ENCODE results near the gene LYPD3.

LYPD3 gene

DNA sequence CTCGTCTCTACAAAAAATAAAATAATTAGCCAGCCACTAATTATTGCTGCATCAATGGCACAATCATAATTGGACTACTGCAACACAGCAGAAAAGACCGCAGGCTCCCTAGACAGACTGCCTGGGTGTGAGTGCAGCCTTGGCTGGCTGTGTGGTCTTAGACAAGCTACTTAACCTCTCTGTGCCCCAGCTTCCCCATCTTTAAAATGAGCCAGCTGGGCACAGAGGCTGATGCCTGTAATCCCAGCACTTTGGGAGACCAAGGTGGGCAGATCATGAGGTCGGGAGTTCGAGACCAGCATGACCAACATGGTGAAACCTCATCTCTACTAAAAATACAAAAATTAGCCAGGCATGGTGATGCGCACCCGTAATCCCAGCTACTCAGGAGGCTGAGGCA, 31.7 kb downstream of the LYPD3 start:
- TF ChIP-seq, protein P1, sequence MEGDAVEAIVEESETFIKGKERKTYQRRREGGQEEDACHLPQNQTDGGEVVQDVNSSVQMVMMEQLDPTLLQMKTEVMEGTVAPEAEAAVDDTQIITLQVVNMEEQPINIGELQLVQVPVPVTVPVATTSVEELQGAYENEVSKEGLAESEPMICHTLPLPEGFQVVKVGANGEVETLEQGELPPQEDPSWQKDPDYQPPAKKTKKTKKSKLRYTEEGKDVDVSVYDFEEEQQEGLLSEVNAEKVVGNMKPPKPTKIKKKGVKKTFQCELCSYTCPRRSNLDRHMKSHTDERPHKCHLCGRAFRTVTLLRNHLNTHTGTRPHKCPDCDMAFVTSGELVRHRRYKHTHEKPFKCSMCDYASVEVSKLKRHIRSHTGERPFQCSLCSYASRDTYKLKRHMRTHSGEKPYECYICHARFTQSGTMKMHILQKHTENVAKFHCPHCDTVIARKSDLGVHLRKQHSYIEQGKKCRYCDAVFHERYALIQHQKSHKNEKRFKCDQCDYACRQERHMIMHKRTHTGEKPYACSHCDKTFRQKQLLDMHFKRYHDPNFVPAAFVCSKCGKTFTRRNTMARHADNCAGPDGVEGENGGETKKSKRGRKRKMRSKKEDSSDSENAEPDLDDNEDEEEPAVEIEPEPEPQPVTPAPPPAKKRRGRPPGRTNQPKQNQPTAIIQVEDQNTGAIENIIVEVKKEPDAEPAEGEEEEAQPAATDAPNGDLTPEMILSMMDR (conservative IDR thresholded peaks at IDR 0.05; ENCODE audit: low read depth) = no peak
- DNase-seq (ENCODE audit: low spot score) = no peak
- POLR2A ChIA-PET (ENCODE audit: low non-redundant PET) = no interaction called here
- H3K27ac ChIP-seq = no peak overlapping the region
- CTCF ChIA-PET = no interaction called here

DNA sequence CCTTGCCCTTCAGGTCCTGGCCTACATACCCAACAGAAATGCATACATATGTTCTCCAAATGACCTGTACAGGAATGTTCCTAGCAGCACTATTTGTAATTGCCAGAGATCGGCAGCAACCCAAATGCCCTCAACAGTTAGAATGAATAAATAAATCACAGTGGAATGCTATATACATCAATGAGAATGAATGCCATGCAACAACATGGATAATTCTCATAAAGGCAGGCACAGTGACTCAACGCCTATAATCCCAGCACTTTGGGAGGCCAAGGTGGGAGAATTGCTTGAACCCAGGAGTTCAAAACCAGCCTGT, 32.1 kb downstream of the LYPD3 start:
- ChIA-PET CTCF (interaction anchor here (0.6 to 1.5 kb wide), 7 partner anchors 9 to 95 kb away, joined by 3 to 11 read pairs (median 7); no protein-coding TSS in a partner anchor), POLR2A (ENCODE audit: low non-redundant PET) (no interaction called here)
- DNase-seq (ENCODE audit: low spot score) = no peak
- TF ChIP-seq, protein P1 (conservative IDR thresholded peaks at IDR 0.05; ENCODE audit: low read depth) = no peak
- no peak overlapping the region for H3K27ac ChIP-seq

DNA sequence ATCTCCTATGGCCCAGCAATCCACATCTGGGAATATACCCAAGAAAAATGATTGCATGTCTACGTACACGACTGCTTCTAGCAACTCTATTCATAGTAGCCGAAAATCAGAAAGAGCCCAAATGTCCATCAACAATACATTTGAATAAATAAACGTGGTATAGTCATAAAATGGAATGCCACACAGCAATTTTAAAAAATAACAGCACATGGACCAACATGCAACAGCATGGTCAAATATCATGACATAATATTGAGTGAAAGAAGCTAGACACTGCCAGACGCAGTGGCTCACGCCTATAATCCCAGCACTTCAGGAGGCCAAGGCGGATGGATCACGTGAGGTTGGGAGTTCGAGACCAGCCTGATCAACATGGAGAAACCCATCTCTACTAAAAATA, 34.4 kb downstream of the LYPD3 start:
- no peak for DNase-seq (ENCODE audit: low spot score)
- TF ChIP-seq, protein P1 (conservative IDR thresholded peaks at IDR 0.05; ENCODE audit: low read depth) = no peak
- ChIA-PET POLR2A (ENCODE audit: low non-redundant PET) (no interaction called here), CTCF (interaction anchor here (0.7 kb wide), 1 partner anchor 49 kb away, joined by 5 read pairs; no protein-coding TSS in a partner anchor)
- H3K27ac ChIP-seq = no peak overlapping the region

DNA sequence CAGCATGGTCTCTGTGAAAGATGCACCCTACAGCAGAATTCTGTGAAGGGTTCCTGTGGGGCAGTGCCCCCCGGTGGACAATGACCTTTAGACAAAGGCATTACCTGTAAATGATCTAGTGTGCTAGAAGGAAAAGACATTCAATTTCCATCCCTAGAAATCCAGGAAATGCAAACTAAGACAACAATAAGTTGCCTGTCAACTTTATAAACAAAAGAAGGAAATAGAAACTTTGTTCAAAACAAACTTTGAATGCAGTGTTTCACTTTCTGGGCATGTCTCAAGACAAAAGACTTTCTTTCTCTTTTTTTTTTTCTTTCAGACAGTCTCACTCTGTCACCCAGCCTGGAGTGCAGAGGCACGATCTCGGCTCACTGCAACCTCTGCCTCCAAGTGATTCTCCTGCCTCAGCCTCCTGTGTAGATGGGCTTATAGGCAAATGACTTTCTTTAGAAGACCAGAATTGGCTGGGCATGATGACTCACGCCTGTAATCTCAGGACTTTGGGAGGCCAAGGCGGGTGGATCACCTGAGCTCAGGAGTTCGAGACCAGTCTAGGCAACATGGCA, 35.2 kb downstream of the LYPD3 start:
- ChIA-PET POLR2A (ENCODE audit: low non-redundant PET) (no interaction called here), CTCF (interaction anchor here (0.7 kb wide), 1 partner anchor 48 kb away, joined by 5 read pairs; no protein-coding TSS in a partner anchor)
- no peak for DNase-seq (ENCODE audit: low spot score)
- no peak overlapping the region for H3K27ac ChIP-seq
- TF ChIP-seq, protein P1 (conservative IDR thresholded peaks at IDR 0.05; ENCODE audit: low read depth) = no peak

DNA sequence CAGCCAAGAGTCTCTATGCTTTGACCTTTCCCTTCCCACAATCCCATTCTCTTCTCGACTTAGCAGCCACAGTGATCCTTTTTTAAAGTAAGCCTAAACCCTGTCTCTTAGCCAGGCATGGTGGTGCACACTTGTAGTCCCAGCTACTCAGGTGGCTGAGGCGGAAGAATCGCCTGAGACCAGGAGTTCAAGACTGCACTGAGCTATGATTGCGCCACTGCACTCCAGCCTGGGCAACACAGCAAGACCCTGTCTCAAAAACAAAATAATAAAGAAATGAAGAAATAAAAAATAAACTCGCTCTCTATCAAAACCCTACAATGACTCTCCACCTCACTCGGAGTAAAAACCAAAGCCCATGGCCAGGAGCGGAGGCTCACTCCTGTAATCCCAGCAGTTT, 36.0 kb downstream of the LYPD3 start:
- TF ChIP-seq, protein P1 (conservative IDR thresholded peaks at IDR 0.05; ENCODE audit: low read depth) = no peak
- no peak overlapping the region for H3K27ac ChIP-seq
- DNase-seq (ENCODE audit: low spot score) = no peak
- POLR2A ChIA-PET (ENCODE audit: low non-redundant PET) = no interaction called here
- CTCF ChIA-PET = no interaction called here

DNA sequence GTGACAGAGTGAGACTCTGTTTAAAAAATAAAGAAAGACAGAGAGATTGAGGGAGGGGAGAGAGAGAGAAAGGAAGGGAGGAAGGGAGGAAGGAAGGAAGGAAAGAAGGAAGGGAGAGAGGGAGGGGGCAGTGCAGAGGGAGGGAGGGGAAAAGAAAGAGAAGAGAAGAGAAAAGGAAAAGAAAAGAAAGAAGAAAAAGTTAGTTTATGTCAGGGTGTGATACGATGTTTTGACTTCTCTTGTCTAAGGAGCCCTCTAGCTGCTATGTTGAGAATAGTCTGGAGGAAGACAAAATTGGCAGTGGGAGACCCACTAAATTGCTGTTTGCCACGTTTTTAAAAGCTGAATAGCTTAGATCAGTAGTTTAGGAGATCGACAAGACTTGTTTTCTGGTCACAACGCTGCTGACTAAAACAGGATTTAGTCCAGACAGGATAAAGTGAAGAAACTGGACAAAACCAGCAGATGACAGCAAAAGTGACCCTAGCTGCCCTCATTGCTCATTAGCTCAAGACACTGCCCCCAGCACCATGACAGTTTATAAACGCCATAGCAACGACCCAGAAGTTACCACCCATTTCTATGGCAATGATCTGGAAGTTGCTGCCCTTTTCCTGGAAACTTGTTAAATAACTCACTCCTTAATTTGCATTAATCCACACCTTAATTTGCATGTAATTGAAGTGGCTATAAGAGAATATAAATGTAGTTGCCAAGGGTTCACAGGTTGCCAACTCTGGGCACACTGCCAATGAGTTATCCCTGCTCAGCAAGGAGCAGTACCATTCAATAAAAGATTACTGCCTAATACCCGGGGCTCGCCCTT, 39.6 kb downstream of the LYPD3 start:
- CTCF ChIA-PET = interaction anchor here (0.6 to 1.4 kb wide), 3 partner anchors 9 to 1269 kb away, joined by 3 read pairs; no protein-coding TSS in a partner anchor
- POLR2A ChIA-PET (ENCODE audit: low non-redundant PET) = no interaction called here
- peak overlapping the region; percentile 37 for H3K27ac ChIP-seq
- no peak for DNase-seq (ENCODE audit: low spot score)
- TF ChIP-seq, protein P1 (conservative IDR thresholded peaks at IDR 0.05; ENCODE audit: low read depth) = peak; percentile 17; the same call in 1 of the 2 replicates

All from RWPE1 (cell line).